ENCODE results near the gene SLC39A5.

- no peak for TF ChIP-seq CTCF (IDR thresholded peaks at IDR 0.05)
- no peak for TF ChIP-seq EZH2 (IDR thresholded peaks at IDR 0.05; ENCODE audit: borderline replicate concordance, insufficient read depth, low read depth, low read length, poor library complexity, severe bottlenecking)
These were observed 42.9 kb upstream of the SLC39A5 start for GRCh38 chr12:56186957-56187356.
